Breast epithelium (tissue), 3 donors: Measurements from ENCODE around the gene KRTAP6-2.

Source experiments
- CTCF ChIP-seq, 3 donors: fragments of 450-650 bp; IDR thresholded peaks; one replicate each; pipeline ENCODE4 v1.5.1; 2016 to 2017; ENCODE audit warnings: antibody characterized with exemption in 3 of 3, mild to moderate bottlenecking in 3 of 3, moderate library complexity in 3 of 3
- POLR2A ChIP-seq: fragments of 450-650 bp; IDR thresholded peaks from one replicate; pipeline ENCODE4 v1.6.1; 2016; ENCODE audit warnings: antibody characterized with exemption, mild to moderate bottlenecking, moderate library complexity

GRCh38 chr21:30620522-30620921 is 21.8 kb upstream of the KRTAP6-2 start, which contains the start of gene KRTAP20-4:
- no peak for TF ChIP-seq CTCF (IDR thresholded peaks at IDR 0.05)
- no peak for TF ChIP-seq POLR2A
